ENCODE results near the gene C4BPB. TPM values are rescaled to one million over a fixed set of nuclear protein-coding genes. Genes with fewer than 3 reads are reported as not detected.
A peak's percentile ranks its signal among the peaks of the same experiment; 100 is the strongest.

The C4BPB gene
- total and polyA plus RNA-seq, 2 of the 13 experiments (the other 11 are each of a cell fraction or from before 2014, with no cell fraction given): 155 to 266 TPM

- TF ChIP-seq ZNF432 (CRISPR knock-in tag; IDR thresholded peaks at IDR 0.05; ENCODE audit: borderline replicate concordance) (no peak), BHLHE40 (IDR thresholded peaks at IDR 0.05; ENCODE audit: low read length) (no peak), CENPX (CRISPR knock-in tag; IDR thresholded peaks at IDR 0.05) (no peak), ZNF101 (CRISPR knock-in tag; IDR thresholded peaks at IDR 0.05; ENCODE audit: borderline replicate concordance, low read depth) (no peak), DRAP1 (CRISPR knock-in tag; IDR thresholded peaks at IDR 0.05) (peak; percentile 86), THAP7 (CRISPR knock-in tag; IDR thresholded peaks at IDR 0.05) (no peak), GABPA (IDR thresholded peaks at IDR 0.05; ENCODE audit: low read depth, low read length) (no peak), GABPA (CRISPR knock-in tag; IDR thresholded peaks at IDR 0.05; ENCODE audit: low read depth) (no peak), ZNF800 (CRISPR knock-in tag; IDR thresholded peaks at IDR 0.05) (no peak), ZBTB20 (CRISPR knock-in tag; IDR thresholded peaks at IDR 0.05; ENCODE audit: borderline replicate concordance, low read depth) (no peak; the same call in 1 of the 2 replicates), HIVEP1 (CRISPR knock-in tag; IDR thresholded peaks at IDR 0.05) (no peak), ZMYM4 (CRISPR knock-in tag; IDR thresholded peaks at IDR 0.05) (peak; percentile 95), GLI4 (CRISPR knock-in tag; IDR thresholded peaks at IDR 0.05; ENCODE audit: borderline replicate concordance) (no peak), HNF1A (IDR thresholded peaks at IDR 0.05; ENCODE audit: low read depth) (no peak), HNF1A (CRISPR knock-in tag; IDR thresholded peaks at IDR 0.05; ENCODE audit: borderline replicate concordance) (peak; percentile 46; the same call in 1 of the 2 replicates), NFAT5 (CRISPR knock-in tag; IDR thresholded peaks at IDR 0.05) (no peak), HOXA3 (CRISPR knock-in tag; IDR thresholded peaks at IDR 0.05) (peak; percentile 88)
These were observed 38.0 kb upstream of the C4BPB start (continued) for GRCh38 chr1:207050480-207051190.
